Ovary (tissue), 3 donors: Measurements from ENCODE around the gene TBC1D16.

Experiments
- CTCF ChIP-seq, 3 donors: fragments of 450-650 bp in 2 of 3; fragments of 200-600 bp in 1 of 3; IDR thresholded peaks; one replicate each; pipeline versions ENCODE4 v1.5.1 to v1.8.0; 2016 to 2022; ENCODE audit warnings: antibody characterized with exemption in 3 of 3, mild to moderate bottlenecking in 1 of 3
- POLR2A ChIP-seq: fragments of 450-650 bp; IDR thresholded peaks from one replicate; pipeline ENCODE4 v1.6.1; 2017; ENCODE audit warnings: antibody characterized with exemption, mild to moderate bottlenecking, moderate library complexity
- donor health status: DM: no; HTN: no; CAD: no.

GRCh38 chr17:79966681-79967080 is 69.0 kb downstream of the TBC1D16 start:
- no peak for TF ChIP-seq CTCF (IDR thresholded peaks at IDR 0.05)
- TF ChIP-seq POLR2A, result no peak
